ENCODE measurements around the gene ZMYND19.

GRCh38 chr9:137613259-137613658 lies 22.9 kb upstream of the ZMYND19 start:
- no peak for TF ChIP-seq ZNF423 (CRISPR knock-in tag; IDR thresholded peaks at IDR 0.05)
- no peak for TF ChIP-seq CTCF (IDR thresholded peaks at IDR 0.05)
- TF ChIP-seq CREM (CRISPR knock-in tag; IDR thresholded peaks at IDR 0.05), result no peak
- TF ChIP-seq SMAD4 (CRISPR knock-in tag; IDR thresholded peaks at IDR 0.05), result no peak
- TF ChIP-seq ATF2 (CRISPR knock-in tag; IDR thresholded peaks at IDR 0.05; ENCODE audit: borderline replicate concordance, low read depth), result no peak
- TF ChIP-seq NFYB (CRISPR knock-in tag; conservative IDR thresholded peaks at IDR 0.05; ENCODE audit: low read depth), result no peak
- TF ChIP-seq STAT6 (CRISPR knock-in tag; conservative IDR thresholded peaks at IDR 0.05; ENCODE audit: low read depth), result no peak
- no peak for TF ChIP-seq HMGXB4 (CRISPR knock-in tag; IDR thresholded peaks at IDR 0.05)
- no peak for TF ChIP-seq JUN (CRISPR knock-in tag; IDR thresholded peaks at IDR 0.05)
- TF ChIP-seq ESRRA (CRISPR knock-in tag; IDR thresholded peaks at IDR 0.05; ENCODE audit: borderline replicate concordance), result no peak
